ENCODE data around the gene SEBOX. TPM values are rescaled to one million over a fixed set of nuclear protein-coding genes. Genes with fewer than 3 reads are reported as not detected.
A peak's percentile ranks its signal among the peaks of the same experiment; 100 is the strongest.

SEBOX gene
- polyA plus RNA-seq, 2 donors = not detected

DNA sequence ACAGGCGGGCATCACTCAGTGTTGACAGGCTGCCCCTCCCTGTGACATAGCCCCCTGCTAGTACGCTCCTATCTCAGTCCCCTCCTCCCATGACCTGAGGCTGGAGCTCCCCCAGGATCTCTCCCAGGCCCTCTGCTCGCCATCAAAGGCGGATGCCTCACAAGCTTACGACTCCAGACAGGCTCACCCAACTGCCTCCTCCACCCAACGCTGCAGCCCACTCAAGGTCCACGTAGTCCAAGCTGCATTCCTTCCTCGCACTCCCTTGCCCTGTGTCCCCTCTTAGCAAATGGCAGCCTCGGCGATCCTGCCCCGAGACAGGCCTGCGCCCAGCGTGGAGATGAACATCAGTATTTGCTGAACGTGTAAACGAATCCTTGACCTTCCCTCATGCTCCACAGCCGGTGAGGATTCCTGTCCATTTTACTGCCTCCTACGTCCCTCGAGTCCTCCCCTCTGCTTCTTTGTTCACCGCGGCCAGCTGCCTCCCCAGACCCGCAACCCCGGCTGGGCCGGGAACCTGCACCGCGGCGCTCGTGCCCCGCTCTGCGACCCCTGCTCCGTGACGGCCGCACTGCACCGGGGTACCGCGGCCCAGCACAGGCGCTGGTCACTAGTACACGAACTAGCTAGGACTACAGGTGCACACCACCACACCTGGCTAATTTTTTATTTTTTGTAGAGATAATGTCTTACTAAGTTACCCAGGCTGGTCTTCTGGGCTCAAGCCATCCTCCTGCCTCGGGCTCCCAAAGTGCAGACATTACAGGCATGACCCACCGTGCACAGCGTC, 46.8 kb downstream of the SEBOX start:
- Histone ChIP-seq H3K4me1 (ENCODE audit: control insufficient read depth in 2 of 2, insufficient read depth in 2 of 2, low read length in 1 of 2) (peaks cover 4 to 6% of the 10 kb centered on the region in 2 donors), H3K27me3 (ENCODE audit: control insufficient read depth in 1 of 2, insufficient read depth in 2 of 2, low read length in 2 of 2) (no peaks in the 10 kb centered on the region), H3K4me3 (ENCODE audit: low read depth in 1 of 2, low read length in 2 of 2) (peak overlapping the region; percentile 44 to 57), H3K36me3 (ENCODE audit: control insufficient read depth in 2 of 2, insufficient read depth in 2 of 2, low read length in 1 of 2) (no peaks in the 10 kb centered on the region), H3K9me3 (ENCODE audit: control insufficient read depth in 2 of 2, insufficient read depth in 1 of 2, low read depth in 1 of 2, low read length in 1 of 2) (no peaks in the 10 kb centered on the region), H3K27ac (ENCODE audit: low read depth in 2 of 2, low read length in 1 of 2) (no peak overlapping the region)
- WGBS, 2 donors = 15 to 18% methylated on average over 40 of the region's 40 CpGs

- Histone ChIP-seq H3K27me3 (ENCODE audit: control insufficient read depth in 1 of 2, insufficient read depth in 2 of 2, low read length in 2 of 2) (no peaks in the 10 kb centered on the region), H3K27ac (ENCODE audit: low read depth in 2 of 2, low read length in 1 of 2) (no peak overlapping the region), H3K4me1 (ENCODE audit: control insufficient read depth in 2 of 2, insufficient read depth in 2 of 2, low read length in 1 of 2) (peaks cover 4 to 6% of the 10 kb centered on the region in 2 donors), H3K9me3 (ENCODE audit: control insufficient read depth in 2 of 2, insufficient read depth in 1 of 2, low read depth in 1 of 2, low read length in 1 of 2) (no peaks in the 10 kb centered on the region), H3K36me3 (ENCODE audit: control insufficient read depth in 2 of 2, insufficient read depth in 2 of 2, low read length in 1 of 2) (no peaks in the 10 kb centered on the region), H3K4me3 (ENCODE audit: low read depth in 1 of 2, low read length in 2 of 2) (no peak overlapping the region)
- WGBS, 2 donors = 88% methylated on average over 21 of the region's 21 CpGs
These were observed 47.7 kb downstream of the SEBOX start for GRCh38 chr17:28317099-28317965.

- WGBS, 2 donors = 95 to 97% methylated on average over 4 of the region's 4 CpGs
These were observed 48.9 kb downstream of the SEBOX start for GRCh38 chr17:28315846-28316705.

GRCh38 chr17:28313841-28314240, 51.2 kb downstream of the SEBOX start:
- whole genome bisulfite sequencing, 2 donors = 85 to 86% methylated on average over 2 of the region's 2 CpGs
- Histone ChIP-seq H3K27me3 (ENCODE audit: control insufficient read depth in 1 of 2, insufficient read depth in 2 of 2, low read length in 2 of 2) (no peaks in the 10 kb centered on the region), H3K4me3 (ENCODE audit: low read depth in 1 of 2, low read length in 2 of 2) (no peak overlapping the region), H3K36me3 (ENCODE audit: control insufficient read depth in 2 of 2, insufficient read depth in 2 of 2, low read length in 1 of 2) (no peaks in the 10 kb centered on the region), H3K4me1 (ENCODE audit: control insufficient read depth in 2 of 2, insufficient read depth in 2 of 2, low read length in 1 of 2) (peaks cover 4 to 6% of the 10 kb centered on the region in 2 donors), H3K9me3 (ENCODE audit: control insufficient read depth in 2 of 2, insufficient read depth in 1 of 2, low read depth in 1 of 2, low read length in 1 of 2) (no peaks in the 10 kb centered on the region), H3K27ac (ENCODE audit: low read depth in 2 of 2, low read length in 1 of 2) (no peak overlapping the region)

More at GRCh38 chr17:28315846-28316705, 48.9 kb downstream of the SEBOX start:
- H3K36me3 ChIP-seq (ENCODE audit: control insufficient read depth in 2 of 2, insufficient read depth in 2 of 2, low read length in 1 of 2) = no peaks in the 10 kb centered on the region
- H3K27ac ChIP-seq (ENCODE audit: low read depth in 2 of 2, low read length in 1 of 2) = no peak overlapping the region
- peaks cover 4 to 6% of the 10 kb centered on the region in 2 donors for H3K4me1 ChIP-seq (ENCODE audit: control insufficient read depth in 2 of 2, insufficient read depth in 2 of 2, low read length in 1 of 2)
- H3K9me3 ChIP-seq (ENCODE audit: control insufficient read depth in 2 of 2, insufficient read depth in 1 of 2, low read depth in 1 of 2, low read length in 1 of 2) = no peaks in the 10 kb centered on the region
- H3K27me3 ChIP-seq (ENCODE audit: control insufficient read depth in 1 of 2, insufficient read depth in 2 of 2, low read length in 2 of 2) = no peaks in the 10 kb centered on the region
- H3K4me3 ChIP-seq (ENCODE audit: low read depth in 1 of 2, low read length in 2 of 2) = no peak overlapping the region

Other genes starting within 250 kb of the SEBOX start
- 1 to 10 TPM; 7.4 to 8.9 TPM for gene TMEM97, start 46.0 kb downstream of the SEBOX start, polyA plus RNA-seq
- gene IFT20, start 29.7 kb downstream of the SEBOX start, polyA plus RNA-seq = 10 to 100 TPM; 23.3 to 35.7 TPM
- gene TNFAIP1, start 29.4 kb downstream of the SEBOX start, polyA plus RNA-seq = 10 to 100 TPM in 1 of 2 donors, 1 to 10 TPM in 1; 9.7 to 22.6 TPM
- 10 to 100 TPM; 29.8 to 69.3 TPM for gene POLDIP2, start 7.7 kb downstream of the SEBOX start, polyA plus RNA-seq
- under 1 TPM; 0.22 to 0.51 TPM for gene VTN, start 5.1 kb upstream of the SEBOX start, polyA plus RNA-seq
- 1 to 10 TPM; 3.0 to 4.4 TPM for gene SARM1, start 6.5 kb upstream of the SEBOX start, polyA plus RNA-seq
- gene SLC46A1, start 41.0 kb upstream of the SEBOX start, polyA plus RNA-seq = 1 to 10 TPM in 1 of 2 donors, under 1 TPM in 1; 0.86 to 1.6 TPM
- under 1 TPM in 1 of 2 donors, not detected in 1; 0.02 TPM for gene SLC13A2, start 108.4 kb upstream of the SEBOX start, polyA plus RNA-seq
- 10 to 100 TPM in 1 of 2 donors, 1 to 10 TPM in 1; 8.8 to 10.6 TPM for gene FOXN1, start 141.1 kb upstream of the SEBOX start, polyA plus RNA-seq
- 10 to 100 TPM; 15.3 to 20.1 TPM for gene UNC119, start 187.4 kb upstream of the SEBOX start, polyA plus RNA-seq
- 10 to 100 TPM in 1 of 2 donors, 1 to 10 TPM in 1; 9.8 to 30.7 TPM for gene PIGS, start 206.3 kb upstream of the SEBOX start, polyA plus RNA-seq
- gene ALDOC, start 211.7 kb upstream of the SEBOX start, polyA plus RNA-seq = 10 to 100 TPM; 21.3 to 24.0 TPM
- gene SPAG5, start 233.8 kb upstream of the SEBOX start, polyA plus RNA-seq = 10 to 100 TPM; 11.6 to 19.7 TPM
- gene RSKR, start 249.0 kb upstream of the SEBOX start, polyA plus RNA-seq = 1 to 10 TPM; 2.0 to 6.7 TPM

Measured in esophagus (tissue), 2 donors.